Keratinocyte (primary cell): ENCODE data around the gene P2RX1. TPM values are rescaled to one million over a fixed set of nuclear protein-coding genes. Genes with fewer than 3 reads are reported as not detected.

Experiments used
- DNase-seq: peaks from one replicate; pipeline ENCODE4 v3.0.0-alpha.2; 2011; ENCODE audit warnings: low read depth, missing footprints, low spot score
- FAIRE-seq: peaks from 2 replicates; lab custom pipeline; 2011; peaks lifted over from hg19 to GRCh38; lab: Jason Lieb, UNC
- H2AFZ ChIP-seq: 2 replicates; pipeline ENCODE4 v1.6.0; 2012; ENCODE audit warnings: low read length, control low read depth, inconsistent platforms; ENCODE audit not compliant: control insufficient read depth
- H3K27ac ChIP-seq: 2 replicates; pipeline ENCODE4 v1.5.1; 2011; ENCODE audit warnings: low read length; ENCODE audit not compliant: control insufficient read depth, insufficient read depth
- H3K27me3 ChIP-seq: 3 replicates; pipeline ENCODE4 v1.6.0; 2011; ENCODE audit warnings: low read length; ENCODE audit not compliant: control insufficient read depth, insufficient read depth; ENCODE audit errors: extremely low read depth
- H3K36me3 ChIP-seq, 2 experiments: 2 replicates in 1 of 2; 3 replicates in 1 of 2; pipeline ENCODE4 v1.5.1; 2011; ENCODE audit warnings: low read length in 2 of 2, mild to moderate bottlenecking in 1 of 2; ENCODE audit not compliant: control insufficient read depth in 2 of 2, insufficient read depth in 2 of 2; ENCODE audit errors: extremely low read depth in 1 of 2
- H3K4me1 ChIP-seq: 3 replicates; pipeline ENCODE4 v1.5.1; 2011; ENCODE audit warnings: low read length; ENCODE audit not compliant: control insufficient read depth, insufficient read depth; ENCODE audit errors: extremely low read depth
- H3K4me2 ChIP-seq: 3 replicates; pipeline ENCODE4 v1.6.0; 2011; ENCODE audit warnings: low read depth, low read length; ENCODE audit not compliant: control insufficient read depth, insufficient read depth; ENCODE audit errors: extremely low read depth
- H3K4me3 ChIP-seq, 3 experiments: fragments of 200-600 bp in 1 of 3; sonication (generic) in 1 of 3; 2 replicates in 2 of 3; 3 replicates in 1 of 3; pipeline ENCODE4 v1.5.1; 2011 to 2016; ENCODE audit warnings: low read length in 3 of 3, mild to moderate bottlenecking in 3 of 3, control low read depth in 2 of 3, inconsistent platforms in 1 of 3, low read depth in 1 of 3, mixed read lengths in 1 of 3, mixed run types in 1 of 3, moderate library complexity in 1 of 3; ENCODE audit not compliant: control insufficient read depth in 2 of 3, insufficient read depth in 2 of 3; ENCODE audit errors: extremely low read depth in 1 of 3
- H3K79me2 ChIP-seq: 2 replicates; pipeline ENCODE4 v1.6.0; 2012; ENCODE audit warnings: low read length; ENCODE audit not compliant: control insufficient read depth, insufficient read depth
- H3K9ac ChIP-seq: 3 replicates; pipeline ENCODE4 v1.6.0; 2011; ENCODE audit warnings: low read length; ENCODE audit not compliant: control insufficient read depth, insufficient read depth; ENCODE audit errors: extremely low read depth
- H3K9me1 ChIP-seq: 3 replicates; pipeline ENCODE4 v1.6.0; 2011; ENCODE audit warnings: low read length; ENCODE audit not compliant: control insufficient read depth, insufficient read depth; ENCODE audit errors: extremely low read depth
- H3K9me3 ChIP-seq: 2 replicates; pipeline ENCODE4 v1.5.1; 2012; ENCODE audit warnings: low read depth, low read length; ENCODE audit not compliant: control insufficient read depth
- H4K20me1 ChIP-seq: 3 replicates; pipeline ENCODE4 v1.6.0; 2011; ENCODE audit warnings: low read length; ENCODE audit not compliant: control insufficient read depth, insufficient read depth; ENCODE audit errors: extremely low read depth
- CTCF ChIP-seq, 3 experiments: IDR thresholded peaks in 1 of 3; conservative IDR thresholded peaks in 1 of 3; optimal IDR thresholded peaks in 1 of 3; 2 replicates in 2 of 3; 3 replicates in 1 of 3; pipeline versions ENCODE3 to v1.5.1; 2011; ENCODE audit warnings: low read length in 3 of 3, mild to moderate bottlenecking in 3 of 3, moderate library complexity in 2 of 3, control low read depth in 1 of 3, inconsistent platforms in 1 of 3; ENCODE audit not compliant: insufficient read depth in 2 of 3; ENCODE audit errors: extremely low read depth in 1 of 3
- EZH2 ChIP-seq: IDR thresholded peaks from one replicate; pipeline ENCODE4 v1.6.1; 2012; ENCODE audit warnings: inconsistent platforms, mild to moderate bottlenecking, low read length, moderate library complexity
- dilution Hi-C: fragments of 300-500 bp; cut with MboI; formaldehyde crosslinking; loops from one replicate; pipeline ENCODE4 v1.7.0; 2020; ENCODE audit warnings: low sequenced_read_pairs; ENCODE audit not compliant: extremely low pct_ligation_motif_present
- polyA plus RNA-seq, 5 experiments: library from polyadenylated mRNA; depleted of rRNA in 3 of 5; stranded (reverse) in 3 of 5; stranded (forward) in 1 of 5; unstranded in 1 of 5; fragments of >200 nt; gene quantifications; 1 replicate in 1 of 5; 2 replicates in 3 of 5; 3 replicates in 1 of 5; pipeline versions ENCODE4 v1.2.1 to v1.2.3, GENCODE V29; 2011 to 2012; ENCODE audit warnings: missing spikeins in 2 of 5, low read depth in 1 of 5, low replicate concordance in 1 of 5

P2RX1 gene
- polyA plus RNA-seq, 1 donor (not counting 4 experiments of a cell fraction or from before 2014, with no cell fraction given): not detected

- Histone ChIP-seq H3K4me2 (no peak overlapping the region), H3K9me3 (no peaks in the 10 kb centered on the region), H3K4me3 (no peak overlapping the region), H3K4me1 (no peaks in the 10 kb centered on the region), H2AFZ (no peak overlapping the region), H3K9ac (no peak overlapping the region), H3K9me1 (no peaks in the 10 kb centered on the region), H3K27me3 (no peaks in the 10 kb centered on the region), H4K20me1 (no peaks in the 10 kb centered on the region), H3K27ac (no peak overlapping the region), H3K36me3 (no peaks in the 10 kb centered on the region), H3K79me2 (no peaks in the 10 kb centered on the region)
- no peak for FAIRE-seq
- no peak for DNase-seq
- TF ChIP-seq CTCF (optimal IDR thresholded peaks at IDR 0.05 in 1 of 3, IDR thresholded peaks at IDR 0.05 in 1 of 3, conservative IDR thresholded peaks at IDR 0.05 in 1 of 3; ENCODE audit: extremely low read depth in 1 of 3, insufficient read depth in 2 of 3, low read length in 3 of 3) (no peak), EZH2 (no peak)
- dilution Hi-C loops: no loop called here
These were observed 2.3 kb upstream of the P2RX1 start for GRCh38 chr17:3918372-3919122.

- Histone ChIP-seq H4K20me1 (no peaks in the 10 kb centered on the region), H3K9me3 (no peaks in the 10 kb centered on the region), H3K27me3 (no peaks in the 10 kb centered on the region), H3K79me2 (no peaks in the 10 kb centered on the region), H3K36me3 (no peaks in the 10 kb centered on the region), H3K4me3 (no peak overlapping the region), H3K4me2 (no peak overlapping the region), H2AFZ (no peak overlapping the region), H3K9ac (no peak overlapping the region), H3K9me1 (no peaks in the 10 kb centered on the region), H3K27ac (no peak overlapping the region), H3K4me1 (no peaks in the 10 kb centered on the region)
- TF ChIP-seq CTCF (optimal IDR thresholded peaks at IDR 0.05 in 1 of 3, IDR thresholded peaks at IDR 0.05 in 1 of 3, conservative IDR thresholded peaks at IDR 0.05 in 1 of 3; ENCODE audit: extremely low read depth in 1 of 3, insufficient read depth in 2 of 3, low read length in 3 of 3) (no peak), EZH2 (no peak)
- dilution Hi-C loops: no loop called here
- DNase-seq (no peak), FAIRE-seq (no peak)
These were observed 1.2 kb upstream of the P2RX1 start for GRCh38 chr17:3917391-3917931.
